GM19193 (cell line): ENCODE results near the gene IGFBP4.

Experiments
- POLR2A ChIP-seq: IDR thresholded peaks from 4 replicates; pipeline ENCODE4 v1.6.1; 2011; ENCODE audit not compliant: insufficient read depth, insufficient read length; ENCODE audit errors: extremely low read depth

Gene IGFBP4

GRCh38 chr17:40471846-40472732 lies 28.8 kb downstream of the IGFBP4 start:
- no peak for TF ChIP-seq POLR2A

GRCh38 chr17:40472733-40473452 lies 29.6 kb downstream of the IGFBP4 start:
- no peak for TF ChIP-seq POLR2A

GRCh38 chr17:40473573-40474365 lies 30.5 kb downstream of the IGFBP4 start:
- TF ChIP-seq POLR2A: no peak

GRCh38 chr17:40474419-40475002 lies 31.3 kb downstream of the IGFBP4 start:
- TF ChIP-seq POLR2A: no peak

DNA sequence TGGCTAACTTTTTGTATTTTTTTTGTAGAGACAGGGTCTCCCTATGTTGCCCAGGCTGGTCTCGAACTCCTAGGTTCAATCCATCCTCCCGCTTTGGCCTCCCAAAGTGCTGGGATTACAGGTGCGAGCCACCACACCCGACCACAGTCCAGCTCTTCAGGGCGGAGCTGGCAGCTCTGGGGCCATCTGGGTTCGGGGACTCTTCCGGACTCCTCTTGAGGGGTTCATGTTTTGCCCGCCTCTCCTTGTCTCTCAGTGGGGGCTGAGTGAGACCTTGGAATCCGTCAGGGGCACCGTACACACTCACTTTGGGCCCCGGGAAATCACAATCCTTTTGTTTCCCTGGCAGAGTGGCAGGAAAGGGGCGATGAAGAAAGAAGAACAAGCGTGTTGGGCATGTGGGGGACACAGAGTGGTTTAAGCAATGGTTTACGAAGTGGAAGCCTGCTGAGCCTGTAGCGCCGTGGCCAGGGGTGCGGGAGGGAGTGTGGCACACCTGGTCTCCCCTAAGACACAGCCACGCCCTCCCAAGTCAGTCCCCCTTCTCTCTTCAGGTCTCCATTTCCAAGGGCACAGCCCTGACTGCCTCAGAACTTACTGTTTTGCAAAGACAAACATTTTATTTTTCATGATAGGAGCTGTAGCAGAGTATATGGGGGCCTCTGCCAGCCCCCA lies 32.1 kb downstream of the IGFBP4 start:
- no peak for TF ChIP-seq POLR2A

DNA sequence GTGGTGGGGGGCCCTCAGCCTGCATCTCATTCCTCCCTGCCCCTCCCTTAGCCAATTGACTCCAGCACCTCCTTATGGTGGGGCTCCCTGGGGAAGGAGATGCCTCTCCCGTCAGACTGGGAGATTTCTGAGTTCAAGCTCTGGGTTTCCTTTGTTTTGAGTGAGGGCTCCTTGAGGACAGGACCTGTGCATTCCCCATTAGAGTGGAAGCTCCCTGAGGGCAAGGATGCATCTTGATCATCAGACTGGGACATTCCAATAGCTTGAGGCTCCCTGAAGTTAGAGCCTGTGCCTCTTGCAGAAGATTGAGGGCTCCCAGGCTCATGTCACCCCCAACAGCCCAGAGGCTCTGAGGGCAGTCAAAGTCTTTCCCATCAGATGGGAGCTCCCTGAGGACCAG lies 34.5 kb downstream of the IGFBP4 start:
- TF ChIP-seq POLR2A: no peak

- TF ChIP-seq POLR2A: no peak
Observed at GRCh38 chr17:40478486-40478885, 35.2 kb downstream of the IGFBP4 start.

GRCh38 chr17:40479754-40480480 lies 36.7 kb downstream of the IGFBP4 start:
- TF ChIP-seq POLR2A: no peak

GRCh38 chr17:40480501-40481003 lies 37.3 kb downstream of the IGFBP4 start:
- TF ChIP-seq POLR2A: no peak

- TF ChIP-seq POLR2A: no peak
Observed at GRCh38 chr17:40481106-40481505, 37.9 kb downstream of the IGFBP4 start.

DNA sequence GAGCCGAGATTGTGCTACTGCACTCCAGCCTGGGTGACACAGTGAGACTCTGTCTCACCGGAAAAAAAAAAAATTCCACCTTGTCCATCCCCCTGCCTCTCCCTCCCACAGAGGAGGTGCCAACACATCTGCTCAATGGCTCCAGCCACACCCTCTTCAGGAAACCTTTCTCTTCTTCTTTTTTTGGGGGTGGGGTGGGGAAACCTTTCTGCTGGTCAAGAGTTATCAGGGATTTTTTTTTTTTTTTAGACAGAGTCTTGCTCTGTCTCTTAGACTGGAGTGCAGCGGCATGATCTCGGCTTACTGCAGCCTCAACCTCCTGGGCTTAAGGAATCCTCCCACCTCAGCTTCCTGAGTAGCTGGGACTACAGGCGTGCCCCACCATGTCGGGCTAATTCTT lies 39.5 kb downstream of the IGFBP4 start:
- TF ChIP-seq POLR2A: no peak

GRCh38 chr17:40483679-40484078 lies 40.4 kb downstream of the IGFBP4 start:
- TF ChIP-seq POLR2A: no peak

- TF ChIP-seq POLR2A: no peak
Observed at GRCh38 chr17:40484285-40484972, 41.2 kb downstream of the IGFBP4 start.
